Ascending aorta (tissue), 2 donors: ENCODE results near the gene TMEM116. TPM values are rescaled to one million over a fixed set of nuclear protein-coding genes. Genes with fewer than 3 reads are reported as not detected.
"Not testable (repeated sequence)": the region's sequence is repeated elsewhere in the genome, so short reads cannot be mapped to it uniquely, and the experiment has no call there.

Experiments
- DNase-seq, 2 donors: peaks; one replicate each; pipeline ENCODE4 v3.0.0-alpha.2; 2019; ENCODE audit warnings: low spot score in 2 of 2
- H3K27ac ChIP-seq, 2 donors: fragments of 200-600 bp; sonication (generic); one replicate each; pipeline ENCODE4 v1.5.1; 2016 to 2017; ENCODE audit warnings: mild to moderate bottlenecking in 1 of 2
- H3K27me3 ChIP-seq: fragments of 200-600 bp; sonication (generic); one replicate; pipeline ENCODE4 v1.5.1; 2017
- H3K36me3 ChIP-seq, 2 donors: fragments of 200-600 bp; sonication (generic); one replicate each; pipeline ENCODE4 v1.5.1; 2016
- H3K4me1 ChIP-seq, 2 donors: fragments of 200-600 bp; sonication (generic); one replicate each; pipeline ENCODE4 v1.5.1; 2016 to 2017; ENCODE audit warnings: mild to moderate bottlenecking in 1 of 2
- H3K4me3 ChIP-seq, 2 donors: fragments of 200-600 bp; sonication (generic); one replicate each; pipeline ENCODE4 v1.5.1; 2016 to 2017; ENCODE audit warnings: mild to moderate bottlenecking in 1 of 2
- H3K9me3 ChIP-seq, 2 donors: fragments of 200-600 bp; sonication (generic); one replicate each; pipeline ENCODE4 v1.5.1; 2016
- intact Hi-C: fragments of 100-400 bp; cut with DNase I; formaldehyde crosslinking; loops from one replicate; pipeline ENCODE4 v1.15.1; 2023
- total RNA-seq: library from RNA; depleted of rRNA; stranded (reverse); fragments of >200 nt; gene quantifications from one replicate; pipeline ENCODE4 v1.1.0, GENCODE V29; 2016
- TF ChIP-seq, protein P1 (sequence below), 3 experiments: fragments of 200-600 bp in 2 of 3; fragments of 450-650 bp in 1 of 3; sonication (generic) in 2 of 3; IDR thresholded peaks; one replicate each; pipeline ENCODE4 v1.5.1; 2016 to 2019; ENCODE audit warnings: antibody characterized with exemption in 3 of 3, mild to moderate bottlenecking in 1 of 3, moderate library complexity in 1 of 3

Gene TMEM116
- total RNA-seq, 1 donor from 2014 or later, result 2.2 TPM

- intact Hi-C loops, result no loop called here
- Histone ChIP-seq H3K9me3 (no peaks in the 10 kb centered on the region), H3K36me3 (peaks cover 0 to 9% of the 10 kb centered on the region in 2 donors), H3K27ac (no peak overlapping the region), H3K27me3 (no peaks in the 10 kb centered on the region), H3K4me1 (peaks cover 3 to 12% of the 10 kb centered on the region in 2 donors), H3K4me3 (no peak overlapping the region)
- TF ChIP-seq, protein P1, sequence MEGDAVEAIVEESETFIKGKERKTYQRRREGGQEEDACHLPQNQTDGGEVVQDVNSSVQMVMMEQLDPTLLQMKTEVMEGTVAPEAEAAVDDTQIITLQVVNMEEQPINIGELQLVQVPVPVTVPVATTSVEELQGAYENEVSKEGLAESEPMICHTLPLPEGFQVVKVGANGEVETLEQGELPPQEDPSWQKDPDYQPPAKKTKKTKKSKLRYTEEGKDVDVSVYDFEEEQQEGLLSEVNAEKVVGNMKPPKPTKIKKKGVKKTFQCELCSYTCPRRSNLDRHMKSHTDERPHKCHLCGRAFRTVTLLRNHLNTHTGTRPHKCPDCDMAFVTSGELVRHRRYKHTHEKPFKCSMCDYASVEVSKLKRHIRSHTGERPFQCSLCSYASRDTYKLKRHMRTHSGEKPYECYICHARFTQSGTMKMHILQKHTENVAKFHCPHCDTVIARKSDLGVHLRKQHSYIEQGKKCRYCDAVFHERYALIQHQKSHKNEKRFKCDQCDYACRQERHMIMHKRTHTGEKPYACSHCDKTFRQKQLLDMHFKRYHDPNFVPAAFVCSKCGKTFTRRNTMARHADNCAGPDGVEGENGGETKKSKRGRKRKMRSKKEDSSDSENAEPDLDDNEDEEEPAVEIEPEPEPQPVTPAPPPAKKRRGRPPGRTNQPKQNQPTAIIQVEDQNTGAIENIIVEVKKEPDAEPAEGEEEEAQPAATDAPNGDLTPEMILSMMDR (IDR thresholded peaks at IDR 0.05), result no peak
- DNase-seq, result no peak
These were observed 5.0 kb downstream of the TMEM116 start for GRCh38 chr12:112007945-112008344.

GRCh38 chr12:112005419-112006395, 7.3 kb downstream of the TMEM116 start:
- intact Hi-C loops, result no loop called here
- no peaks in the 10 kb centered on the region for H3K27me3 ChIP-seq
- DNase-seq, result no peak
- H3K9me3 ChIP-seq, result no peaks in the 10 kb centered on the region
- H3K36me3 ChIP-seq, result peaks cover 0 to 9% of the 10 kb centered on the region in 2 donors
- H3K4me1 ChIP-seq, result peaks cover 0 to 16% of the 10 kb centered on the region in 2 donors
- H3K27ac ChIP-seq, result no peak overlapping the region
- TF ChIP-seq, protein P1 (IDR thresholded peaks at IDR 0.05), result no peak
- no peak overlapping the region for H3K4me3 ChIP-seq

DNA sequence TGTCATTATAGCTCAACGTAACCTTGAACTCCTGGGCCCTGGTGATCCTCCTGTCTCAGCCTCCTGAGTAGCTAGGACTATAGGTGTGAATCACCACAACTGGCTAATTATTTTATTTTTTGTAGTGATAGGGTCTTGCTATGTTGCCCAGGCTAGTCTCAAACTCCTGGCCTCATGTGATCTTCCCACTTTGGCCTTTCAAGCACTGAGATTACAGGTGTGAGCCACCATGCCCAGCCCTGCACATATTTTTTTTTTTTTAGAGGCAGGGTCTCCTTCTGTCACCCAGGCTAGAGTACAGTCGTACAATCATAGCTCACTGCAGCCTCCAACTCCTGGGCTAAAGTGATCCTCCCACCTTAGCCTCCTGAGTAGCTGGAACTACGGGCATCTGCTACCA, 8.9 kb downstream of the TMEM116 start:
- no peak for DNase-seq
- H3K4me3 ChIP-seq, result no peak overlapping the region
- intact Hi-C loops, result no loop called here
- no peak overlapping the region for H3K27ac ChIP-seq
- H3K36me3 ChIP-seq, result peaks cover 0 to 9% of the 10 kb centered on the region in 2 donors
- H3K27me3 ChIP-seq, result no peaks in the 10 kb centered on the region
- TF ChIP-seq, protein P1 (IDR thresholded peaks at IDR 0.05), result no peak
- H3K9me3 ChIP-seq, result no peaks in the 10 kb centered on the region
- H3K4me1 ChIP-seq, result peaks cover 0 to 15% of the 10 kb centered on the region in 2 donors

DNA sequence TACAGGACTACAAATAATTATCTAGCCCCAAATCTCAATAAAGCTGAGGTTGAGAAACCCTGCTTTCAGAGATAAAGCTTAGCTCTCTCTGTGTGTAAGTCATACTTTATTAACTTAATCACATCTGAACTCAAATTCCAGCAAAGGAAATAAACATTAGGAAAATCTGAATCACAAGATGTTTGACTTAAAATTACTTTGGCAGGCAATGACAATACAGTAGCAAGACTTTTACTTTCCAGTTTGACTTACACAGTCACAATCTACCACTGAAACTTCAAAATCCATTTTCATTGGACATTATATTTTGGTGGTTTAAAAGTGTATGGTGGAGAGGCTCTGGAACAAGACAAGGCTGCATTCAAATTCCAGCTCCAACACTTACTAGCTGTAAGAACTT, 11.4 kb downstream of the TMEM116 start:
- peak overlapping the region; percentile 23 to 70 for H3K27ac ChIP-seq
- no peak for DNase-seq

GRCh38 chr12:112000820-112001219, 12.1 kb downstream of the TMEM116 start:
- no peak for DNase-seq
- H3K4me3 ChIP-seq, result no peak overlapping the region
- intact Hi-C loops, result no loop called here
- peak overlapping the region; percentile 23 to 70 for H3K27ac ChIP-seq
- no peaks in the 10 kb centered on the region for H3K27me3 ChIP-seq
- H3K36me3 ChIP-seq, result peaks cover 0 to 9% of the 10 kb centered on the region in 2 donors
- TF ChIP-seq, protein P1 (IDR thresholded peaks at IDR 0.05), result no peak
- peaks cover 0 to 26% of the 10 kb centered on the region in 2 donors for H3K4me1 ChIP-seq
- H3K9me3 ChIP-seq, result no peaks in the 10 kb centered on the region

More for the DNA sequence above, 11.4 kb downstream of the TMEM116 start:
- TF ChIP-seq, protein P1 (IDR thresholded peaks at IDR 0.05), result no peak
- peaks cover 0 to 26% of the 10 kb centered on the region in 2 donors for H3K4me1 ChIP-seq
- intact Hi-C loops, result no loop called here
- no peak overlapping the region for H3K4me3 ChIP-seq
- no peaks in the 10 kb centered on the region for H3K9me3 ChIP-seq
- H3K36me3 ChIP-seq, result peaks cover 0 to 9% of the 10 kb centered on the region in 2 donors
- no peaks in the 10 kb centered on the region for H3K27me3 ChIP-seq

GRCh38 chr12:111999129-111999528, 13.8 kb downstream of the TMEM116 start:
- peaks cover 0 to 26% of the 10 kb centered on the region in 2 donors for H3K4me1 ChIP-seq
- H3K4me3 ChIP-seq, intact Hi-C loops, H3K27me3 ChIP-seq, DNase-seq, H3K36me3 ChIP-seq, H3K27ac ChIP-seq, H3K9me3 ChIP-seq: not testable (repeated sequence)
